Activated T-helper 17 cell treated with anti-CD3 and anti-CD28 coated beads, Interleukin-2, amount 50 U/mL, for 72 hours (primary cell): ENCODE data around the gene CREB5. TPM values are rescaled to one million over a fixed set of nuclear protein-coding genes. Genes with fewer than 3 reads are reported as not detected.
"Not testable (repeated sequence)": the region's sequence is repeated elsewhere in the genome, so short reads cannot be mapped to it uniquely, and the experiment has no call there.

Experiments
- ATAC-seq: fragments of 150-1000 bp; cut with Tn5 transposase; replicated peaks from 2 replicates; pipeline ENCODE4 v1.10.0; 2021; ENCODE audit warnings: mild to moderate bottlenecking, moderate library complexity
- H3K27ac Mint-ChIP-seq: one replicate; pipeline ENCODE4 v1.8.0; 2022; ENCODE audit warnings: mixed read lengths
- H3K27me3 Mint-ChIP-seq: one replicate; pipeline ENCODE4 v1.8.0; 2022; ENCODE audit warnings: mixed read lengths
- H3K36me3 Mint-ChIP-seq: one replicate; pipeline ENCODE4 v1.8.0; 2022; ENCODE audit warnings: low read depth, mild to moderate bottlenecking, mixed read lengths
- H3K4me1 Mint-ChIP-seq: one replicate; pipeline ENCODE4 v1.8.0; 2022; ENCODE audit warnings: mixed read lengths
- H3K4me3 Mint-ChIP-seq: one replicate; pipeline ENCODE4 v1.8.0; 2022; ENCODE audit warnings: mild to moderate bottlenecking, mixed read lengths
- H3K9me3 Mint-ChIP-seq: one replicate; pipeline ENCODE4 v1.8.0; 2022; ENCODE audit warnings: mixed read lengths
- total RNA-seq, 2 donors: library from RNA; stranded (reverse); gene quantifications; one replicate each; pipeline ENCODE4 v1.2.3, GENCODE V29; 2022

Gene CREB5
- total RNA-seq, 2 donors from 2014 or later: 0.02 TPM; not detected in 1

- no peak for ATAC-seq
- H3K36me3 Mint-ChIP-seq: no peaks in the 10 kb centered on the region
- H3K27ac Mint-ChIP-seq: no peak overlapping the region
- H3K9me3 Mint-ChIP-seq: no peaks in the 10 kb centered on the region
- H3K27me3 Mint-ChIP-seq: peaks cover 7% of the 10 kb centered on the region
- H3K4me1 Mint-ChIP-seq: no peaks in the 10 kb centered on the region
- H3K4me3 Mint-ChIP-seq: no peak overlapping the region
Observed at GRCh38 chr7:28539289-28539981, 127.1 kb downstream of the CREB5 start.

GRCh38 chr7:28542410-28542809 lies 130.1 kb downstream of the CREB5 start:
- no peak for ATAC-seq
- Mint-ChIP-seq H3K4me3 (no peak overlapping the region), H3K36me3 (no peaks in the 10 kb centered on the region), H3K4me1 (no peaks in the 10 kb centered on the region), H3K27me3 (peaks cover 7% of the 10 kb centered on the region), H3K27ac (no peak overlapping the region), H3K9me3 (peaks cover 5% of the 10 kb centered on the region)

GRCh38 chr7:28544453-28545117 lies 132.3 kb downstream of the CREB5 start:
- ATAC-seq: no peak
- Mint-ChIP-seq H3K27me3 (peaks cover 7% of the 10 kb centered on the region), H3K9me3 (peaks cover 5% of the 10 kb centered on the region), H3K36me3 (no peaks in the 10 kb centered on the region), H3K4me3 (no peak overlapping the region), H3K4me1 (no peaks in the 10 kb centered on the region), H3K27ac (no peak overlapping the region)

- no peak for ATAC-seq
- no peak overlapping the region for H3K4me3 Mint-ChIP-seq
- H3K27me3 Mint-ChIP-seq: peaks cover 14% of the 10 kb centered on the region
- H3K4me1 Mint-ChIP-seq: no peaks in the 10 kb centered on the region
- H3K9me3 Mint-ChIP-seq: peaks cover 13% of the 10 kb centered on the region
- H3K27ac Mint-ChIP-seq: no peak overlapping the region
- H3K36me3 Mint-ChIP-seq: no peaks in the 10 kb centered on the region
Observed at GRCh38 chr7:28546067-28546466, 133.7 kb downstream of the CREB5 start.

DNA sequence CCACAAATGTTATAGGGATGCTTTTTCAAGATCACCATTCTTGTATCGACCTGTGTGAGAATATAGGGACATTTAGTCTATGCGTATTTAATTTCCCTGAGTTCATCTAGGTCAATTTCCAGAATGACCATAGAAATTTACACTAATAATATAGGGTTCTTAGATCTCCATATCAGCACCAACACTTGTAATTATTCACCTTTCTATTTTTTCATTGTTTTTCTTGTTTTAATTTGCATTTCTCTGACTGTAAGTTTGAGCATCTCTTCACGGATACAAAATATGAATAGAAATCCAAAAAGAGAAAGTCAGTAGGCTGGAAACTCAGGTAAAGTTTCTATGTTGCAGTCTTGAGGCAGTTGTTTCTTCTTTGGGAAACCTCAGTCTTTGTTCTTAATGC lies 134.8 kb downstream of the CREB5 start:
- H3K27me3 Mint-ChIP-seq: peaks cover 16% of the 10 kb centered on the region
- ATAC-seq: no peak
- no peaks in the 10 kb centered on the region for H3K36me3 Mint-ChIP-seq
- H3K27ac Mint-ChIP-seq: no peak overlapping the region
- no peak overlapping the region for H3K4me3 Mint-ChIP-seq
- H3K4me1 Mint-ChIP-seq: no peaks in the 10 kb centered on the region
- peaks cover 13% of the 10 kb centered on the region for H3K9me3 Mint-ChIP-seq

DNA sequence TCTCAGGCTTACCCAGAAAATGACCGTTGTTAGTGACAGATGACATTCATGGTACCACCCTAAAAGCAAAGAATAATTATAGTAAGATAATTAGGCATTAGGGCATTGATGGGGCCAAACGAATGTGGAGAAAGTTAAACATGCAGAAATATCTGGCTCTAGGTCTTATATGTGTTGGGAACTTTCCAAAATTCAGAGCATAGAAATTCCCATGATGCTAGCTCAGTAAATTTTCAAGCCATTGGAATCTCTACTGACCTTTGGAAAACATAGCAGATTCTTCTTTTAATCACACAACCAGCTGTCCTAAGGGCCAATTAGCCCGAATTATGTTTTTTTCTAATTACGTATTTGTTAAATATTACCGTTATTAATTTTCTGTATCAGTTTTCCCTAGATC lies 136.1 kb downstream of the CREB5 start:
- no peak overlapping the region for H3K4me3 Mint-ChIP-seq
- H3K36me3 Mint-ChIP-seq: no peaks in the 10 kb centered on the region
- H3K27me3 Mint-ChIP-seq: peaks cover 18% of the 10 kb centered on the region
- no peaks in the 10 kb centered on the region for H3K4me1 Mint-ChIP-seq
- peaks cover 13% of the 10 kb centered on the region for H3K9me3 Mint-ChIP-seq
- no peak for ATAC-seq
- H3K27ac Mint-ChIP-seq: no peak overlapping the region

DNA sequence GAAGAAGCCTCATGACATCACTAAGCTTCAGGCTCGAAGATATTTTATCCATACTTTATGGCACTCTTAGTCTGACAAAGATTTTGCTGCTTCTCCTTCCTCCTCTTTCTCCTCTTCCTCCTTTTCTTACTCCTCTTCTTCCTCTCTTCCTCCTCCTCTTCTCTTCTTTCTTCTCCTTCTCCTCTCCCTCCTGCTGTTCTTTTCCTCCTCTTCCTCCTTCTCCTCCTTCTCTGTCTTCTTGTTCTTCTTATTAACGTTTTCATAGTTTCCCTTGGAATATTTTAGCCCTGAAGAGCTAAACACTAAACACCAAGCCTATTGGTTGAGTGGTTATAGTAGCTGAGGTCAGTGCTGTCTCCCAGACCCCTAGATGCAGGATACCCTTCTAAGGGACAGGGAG lies 137.7 kb downstream of the CREB5 start:
- Mint-ChIP-seq H3K4me1 (no peaks in the 10 kb centered on the region), H3K36me3 (no peaks in the 10 kb centered on the region), H3K4me3 (no peak overlapping the region), H3K27ac (no peak overlapping the region), H3K9me3 (peaks cover 13% of the 10 kb centered on the region), H3K27me3 (peaks cover 14% of the 10 kb centered on the region)
- no peak for ATAC-seq

- no peaks in the 10 kb centered on the region for H3K36me3 Mint-ChIP-seq
- H3K27me3 Mint-ChIP-seq: peaks cover 14% of the 10 kb centered on the region
- no peak for ATAC-seq
- no peaks in the 10 kb centered on the region for H3K4me1 Mint-ChIP-seq
- H3K9me3 Mint-ChIP-seq: peaks cover 12% of the 10 kb centered on the region
- H3K27ac Mint-ChIP-seq: no peak overlapping the region
- H3K4me3 Mint-ChIP-seq: no peak overlapping the region
Observed at GRCh38 chr7:28550580-28551186, 138.4 kb downstream of the CREB5 start.

DNA sequence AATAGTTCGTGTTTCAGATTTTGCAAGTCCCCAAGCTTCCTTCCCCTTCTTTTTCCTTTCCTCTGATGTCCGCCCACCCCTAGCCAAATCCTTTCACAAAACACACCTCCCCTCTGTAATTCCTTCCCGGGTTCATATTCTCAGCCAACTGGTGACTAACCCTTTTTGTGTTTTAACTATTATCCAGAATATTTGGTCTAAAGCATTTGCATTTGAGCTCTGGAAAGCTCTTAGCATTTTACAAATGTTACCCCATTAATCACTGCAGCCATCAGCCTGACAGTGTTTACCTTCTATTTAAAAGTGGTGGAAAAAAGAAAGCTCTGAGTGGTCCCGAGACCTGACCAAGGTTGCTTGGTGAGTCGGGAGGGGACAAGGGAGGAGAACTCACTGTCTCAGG lies 139.0 kb downstream of the CREB5 start:
- H3K27ac Mint-ChIP-seq: no peak overlapping the region
- peaks cover 14% of the 10 kb centered on the region for H3K27me3 Mint-ChIP-seq
- no peaks in the 10 kb centered on the region for H3K36me3 Mint-ChIP-seq
- H3K4me1 Mint-ChIP-seq: no peaks in the 10 kb centered on the region
- no peak for ATAC-seq
- H3K9me3 Mint-ChIP-seq: peaks cover 8% of the 10 kb centered on the region
- no peak overlapping the region for H3K4me3 Mint-ChIP-seq

DNA sequence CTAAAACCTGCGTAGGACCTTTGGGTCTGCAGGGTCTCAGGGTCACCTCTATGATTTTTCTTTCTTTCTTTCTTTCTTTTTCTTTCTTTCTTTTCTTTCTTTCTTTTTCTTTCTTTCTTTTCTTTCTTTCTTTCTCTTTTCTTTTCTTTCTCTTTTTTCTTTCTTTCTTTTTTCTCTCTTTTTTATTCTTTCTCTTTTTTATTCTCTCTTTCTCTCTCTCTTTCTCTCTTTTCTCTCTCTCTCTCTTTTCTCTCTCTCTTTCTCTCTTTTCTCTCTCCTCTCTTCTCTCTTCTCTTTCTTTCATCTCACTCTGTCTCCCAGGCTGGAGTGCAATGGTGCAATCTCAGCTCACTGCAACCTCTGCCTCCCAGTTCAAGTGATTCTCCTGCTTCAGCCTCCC lies 139.4 kb downstream of the CREB5 start:
- H3K27me3 Mint-ChIP-seq: peaks cover 14% of the 10 kb centered on the region
- H3K4me3 Mint-ChIP-seq, H3K4me1 Mint-ChIP-seq, H3K9me3 Mint-ChIP-seq, H3K36me3 Mint-ChIP-seq, H3K27ac Mint-ChIP-seq, ATAC-seq: not testable (repeated sequence)

GRCh38 chr7:28554802-28555471 lies 142.6 kb downstream of the CREB5 start:
- Mint-ChIP-seq H3K27ac (no peak overlapping the region), H3K4me3 (no peak overlapping the region), H3K27me3 (peaks cover 13% of the 10 kb centered on the region), H3K36me3 (no peaks in the 10 kb centered on the region), H3K4me1 (no peaks in the 10 kb centered on the region), H3K9me3 (peaks cover 11% of the 10 kb centered on the region)
- no peak for ATAC-seq

DNA sequence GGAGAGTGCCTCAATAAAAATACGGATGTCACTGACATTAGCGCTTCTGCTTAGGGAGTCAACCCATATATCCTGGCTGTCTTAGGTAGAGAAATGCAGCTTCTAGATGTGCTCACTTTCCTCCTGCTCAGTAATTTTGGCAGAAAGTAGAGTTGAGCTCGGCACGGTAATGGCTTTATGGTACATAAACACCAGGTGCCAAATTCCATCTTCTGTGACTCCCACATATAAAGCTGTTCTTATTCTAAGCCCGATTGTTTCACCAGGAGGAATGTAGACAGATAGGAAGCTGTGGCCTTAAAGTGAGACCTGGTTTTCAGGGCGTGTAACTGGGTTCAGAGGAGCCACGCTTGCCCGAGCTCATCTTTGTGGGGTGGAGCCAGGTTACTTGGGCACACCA lies 143.7 kb downstream of the CREB5 start:
- no peak overlapping the region for H3K4me3 Mint-ChIP-seq
- H3K27me3 Mint-ChIP-seq: peaks cover 7% of the 10 kb centered on the region
- no peak for ATAC-seq
- H3K36me3 Mint-ChIP-seq: no peaks in the 10 kb centered on the region
- H3K9me3 Mint-ChIP-seq: peaks cover 10% of the 10 kb centered on the region
- H3K27ac Mint-ChIP-seq: no peak overlapping the region
- no peaks in the 10 kb centered on the region for H3K4me1 Mint-ChIP-seq

GRCh38 chr7:28556671-28557070 lies 144.4 kb downstream of the CREB5 start:
- peaks cover 4% of the 10 kb centered on the region for H3K27me3 Mint-ChIP-seq
- no peak overlapping the region for H3K4me3 Mint-ChIP-seq
- peaks cover 10% of the 10 kb centered on the region for H3K9me3 Mint-ChIP-seq
- no peaks in the 10 kb centered on the region for H3K4me1 Mint-ChIP-seq
- no peak overlapping the region for H3K27ac Mint-ChIP-seq
- no peak for ATAC-seq
- H3K36me3 Mint-ChIP-seq: no peaks in the 10 kb centered on the region

DNA sequence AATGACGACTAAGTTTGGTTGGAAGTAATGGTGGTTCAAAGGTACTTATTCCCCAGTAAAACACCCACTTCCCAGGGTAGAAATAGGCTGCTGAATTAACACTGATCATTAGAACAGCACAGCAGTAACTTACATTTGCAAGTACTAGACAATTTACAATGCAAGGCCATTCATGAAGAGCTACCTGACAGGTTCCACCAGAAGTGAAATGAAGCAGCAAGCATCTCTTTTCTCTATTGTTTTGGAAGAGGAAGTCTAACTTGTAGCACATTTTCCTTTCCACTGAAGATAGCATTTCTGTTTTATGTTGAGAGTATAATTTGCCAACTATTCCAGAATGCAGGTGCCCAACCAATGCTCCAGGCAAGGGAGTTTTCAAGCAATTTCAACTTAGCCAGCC lies 145.9 kb downstream of the CREB5 start:
- Mint-ChIP-seq H3K27ac (no peak overlapping the region), H3K36me3 (no peaks in the 10 kb centered on the region)

GRCh38 chr7:28560767-28561166 lies 148.4 kb downstream of the CREB5 start:
- Mint-ChIP-seq H3K4me3 (no peak overlapping the region), H3K4me1 (no peaks in the 10 kb centered on the region), H3K9me3 (peaks cover 10% of the 10 kb centered on the region), H3K36me3 (no peaks in the 10 kb centered on the region), H3K27ac (no peak overlapping the region), H3K27me3 (no peaks in the 10 kb centered on the region)
- no peak for ATAC-seq

More for the DNA sequence above, 145.9 kb downstream of the CREB5 start:
- H3K27me3 Mint-ChIP-seq: no peaks in the 10 kb centered on the region
- ATAC-seq: no peak
- H3K4me1 Mint-ChIP-seq: no peaks in the 10 kb centered on the region
- peaks cover 10% of the 10 kb centered on the region for H3K9me3 Mint-ChIP-seq
- H3K4me3 Mint-ChIP-seq: no peak overlapping the region
